CD4-positive, alpha-beta T cell (primary cell): ENCODE data around the gene CFAP299. TPM values are rescaled to one million over a fixed set of nuclear protein-coding genes. Genes with fewer than 3 reads are reported as not detected.

Source experiments
- ATAC-seq: fragments of 200-7000 bp; cut with Tn5 transposase; one replicate; pipeline ENCODE4 v1.10.0; 2022; ENCODE audit warnings: mild to moderate bottlenecking; ENCODE audit not compliant: poor library complexity
- CTCF ChIA-PET: fragments of 350-600 bp; sonication (Branson Sonifier 250); formaldehyde crosslinking; loops from one replicate; lab custom pipeline; 2021; ENCODE audit warnings: antibody characterized with exemption, inconsistent platforms; lab: Charles Lee
- POLR2A ChIA-PET: fragments of 350-600 bp; sonication (Branson Sonifier 250); formaldehyde crosslinking; loops from one replicate; lab custom pipeline; 2021; ENCODE audit warnings: antibody characterized with exemption, inconsistent platforms; lab: Charles Lee
- DNase-seq, 14 experiments: peaks; one replicate each; pipeline ENCODE4 v3.0.0-alpha.2; 2013 to 2020; ENCODE audit warnings: mixed read lengths in 2 of 14
- H3K27ac ChIP-seq, 2 donors: one replicate each; pipeline versions ENCODE4 v1.5.1 to v1.7.0; 2013; ENCODE audit warnings: low read length in 2 of 2, low read depth in 1 of 2, mild to moderate bottlenecking in 1 of 2
- H3K27me3 ChIP-seq, 2 experiments: 1 replicate in 1 of 2; 2 replicates in 1 of 2; pipeline versions ENCODE4 v1.6.1 to v1.7.0; 2013; ENCODE audit warnings: low read length in 2 of 2, control low read depth in 1 of 2, mild to moderate bottlenecking in 1 of 2, moderate library complexity in 1 of 2; ENCODE audit not compliant: insufficient read depth in 2 of 2, control insufficient read depth in 1 of 2
- H3K36me3 ChIP-seq: one replicate; pipeline ENCODE4 v1.6.1; 2013; ENCODE audit warnings: low read length, control low read depth; ENCODE audit not compliant: insufficient read depth
- H3K4me1 ChIP-seq: one replicate; pipeline ENCODE4 v1.6.1; 2013; ENCODE audit warnings: low read length, control low read depth; ENCODE audit not compliant: insufficient read depth
- H3K4me3 ChIP-seq: one replicate; pipeline ENCODE4 v1.5.1; 2013; ENCODE audit warnings: mild to moderate bottlenecking, low read length, moderate library complexity
- H3K9me3 ChIP-seq, 2 experiments: 1 replicate in 1 of 2; 2 replicates in 1 of 2; pipeline versions ENCODE4 v1.6.1 to v1.7.0; 2013; ENCODE audit warnings: low read length in 2 of 2, mild to moderate bottlenecking in 2 of 2, control low read depth in 1 of 2, moderate library complexity in 1 of 2; ENCODE audit not compliant: control insufficient read depth in 1 of 2, insufficient read depth in 1 of 2
- H3K27ac Mint-ChIP-seq: one replicate; pipeline ENCODE4 v1.8.0; 2020; ENCODE audit warnings: mixed read lengths
- H3K27me3 Mint-ChIP-seq: one replicate; pipeline ENCODE4 v1.8.0; 2021; ENCODE audit warnings: mixed read lengths
- H3K36me3 Mint-ChIP-seq: one replicate; pipeline ENCODE4 v1.8.0; 2021; ENCODE audit warnings: low read depth, mixed read lengths
- H3K4me1 Mint-ChIP-seq: one replicate; pipeline ENCODE4 v1.8.0; 2021; ENCODE audit warnings: low read depth, mixed read lengths
- H3K4me3 Mint-ChIP-seq: one replicate; pipeline ENCODE4 v1.8.0; 2020; ENCODE audit warnings: mild to moderate bottlenecking, mixed read lengths
- H3K9me3 Mint-ChIP-seq: one replicate; pipeline ENCODE4 v1.8.0; 2020; ENCODE audit warnings: mixed read lengths
- CTCF ChIP-seq: fragments of 200-600 bp; IDR thresholded peaks from one replicate; pipeline ENCODE4 v1.8.0; 2022; ENCODE audit warnings: antibody characterized with exemption, mild to moderate bottlenecking
- intact Hi-C, 2 experiments: fragments of 100-400 bp; cut with DNase I in 1 of 2; cut with micrococcal nuclease in 1 of 2; formaldehyde crosslinking; loops; one replicate each; pipeline versions ENCODE4 v1.15.1 to v1.9.0; 2023 to 2025; cut with DNase I, micrococcal nuclease
- total RNA-seq, 174 experiments: library from RNA in 2 of 174; stranded (reverse) in 2 of 174; gene quantifications; one replicate each; pipeline ENCODE4 v1.2.3 and lab custom pipeline; 2021 to 2026

CFAP299 gene
- total RNA-seq, 2 experiments from 2014 or later = not detected

GRCh38 chr4:80515496-80515895, 180.0 kb downstream of the CFAP299 start:
- Histone ChIP-seq H3K27me3 (no peaks in the 10 kb centered on the region), H3K27ac (no peak overlapping the region), H3K4me3 (no peak overlapping the region), H3K9me3 (no peaks in the 10 kb centered on the region), H3K4me1 (no peaks in the 10 kb centered on the region), H3K36me3 (no peaks in the 10 kb centered on the region)
- Mint-ChIP-seq H3K9me3 (no peaks in the 10 kb centered on the region), H3K27me3 (no peaks in the 10 kb centered on the region), H3K27ac (no peak overlapping the region), H3K36me3 (no peaks in the 10 kb centered on the region), H3K4me1 (peaks cover 6% of the 10 kb centered on the region), H3K4me3 (no peak overlapping the region)
- intact Hi-C loops = no loop called here
- ATAC-seq = no peak
- no peak for DNase-seq
- no peak for TF ChIP-seq CTCF
- ChIA-PET CTCF (interaction anchor here (0.7 kb wide), 2 partner anchors 414 to 478 kb away, joined by 3 to 5 read pairs; no protein-coding TSS in a partner anchor), POLR2A (no interaction called here)

- TF ChIP-seq CTCF = no peak
Measured at GRCh38 chr4:80521438-80521837, 185.9 kb downstream of the CFAP299 start.

GRCh38 chr4:80526697-80527096, 191.2 kb downstream of the CFAP299 start:
- H3K27me3 ChIP-seq = no peaks in the 10 kb centered on the region
- no peak overlapping the region for H3K4me3 Mint-ChIP-seq
- ATAC-seq (no peak), DNase-seq (no peak)
- ChIA-PET CTCF (interaction anchor here (1.5 kb wide), 1 partner anchor 11 kb away, joined by 3 read pairs; no protein-coding TSS in a partner anchor), POLR2A (no interaction called here)
- no peaks in the 10 kb centered on the region for H3K9me3 ChIP-seq
- H3K27ac Mint-ChIP-seq = no peak overlapping the region
- H3K4me1 ChIP-seq = no peaks in the 10 kb centered on the region
- peaks cover 6% of the 10 kb centered on the region for H3K4me1 Mint-ChIP-seq
- H3K27me3 Mint-ChIP-seq = no peaks in the 10 kb centered on the region
- no peak overlapping the region for H3K27ac ChIP-seq
- no peak for TF ChIP-seq CTCF
- no peaks in the 10 kb centered on the region for H3K9me3 Mint-ChIP-seq
- intact Hi-C loops = no loop called here
- no peaks in the 10 kb centered on the region for H3K36me3 Mint-ChIP-seq
- no peaks in the 10 kb centered on the region for H3K36me3 ChIP-seq
- no peak overlapping the region for H3K4me3 ChIP-seq

More at GRCh38 chr4:80521438-80521837, 185.9 kb downstream of the CFAP299 start:
- DNase-seq (no peak), ATAC-seq (no peak)
- H3K9me3 Mint-ChIP-seq = no peaks in the 10 kb centered on the region
- no peaks in the 10 kb centered on the region for H3K9me3 ChIP-seq
- H3K27me3 ChIP-seq = no peaks in the 10 kb centered on the region
- no peaks in the 10 kb centered on the region for H3K4me1 ChIP-seq
- POLR2A ChIA-PET = no interaction called here
- H3K27me3 Mint-ChIP-seq = no peaks in the 10 kb centered on the region
- H3K27ac ChIP-seq = no peak overlapping the region
- intact Hi-C loops = no loop called here
- H3K27ac Mint-ChIP-seq = no peak overlapping the region
- H3K4me1 Mint-ChIP-seq = no peaks in the 10 kb centered on the region
- no peaks in the 10 kb centered on the region for H3K36me3 Mint-ChIP-seq
- H3K4me3 ChIP-seq = no peak overlapping the region
- no peak overlapping the region for H3K4me3 Mint-ChIP-seq
- CTCF ChIA-PET = no interaction called here
- no peaks in the 10 kb centered on the region for H3K36me3 ChIP-seq
